PFSK-1 (cell line): ENCODE data around the gene DUS2.

Experiments
- FOXP2 ChIP-seq: optimal IDR thresholded peaks from 2 replicates; pipeline ENCODE3; 2011; ENCODE audit warnings: borderline replicate concordance, control low read depth, inconsistent platforms; ENCODE audit not compliant: insufficient read depth; ENCODE audit errors: extremely low read length, extremely low read depth
- POLR2AphosphoS5 ChIP-seq: IDR thresholded peaks from 2 replicates; pipeline ENCODE4 v1.6.1; 2012; ENCODE audit warnings: low read depth, mild to moderate bottlenecking, control low read depth, low read length, moderate library complexity
- REST ChIP-seq, 2 experiments: IDR thresholded peaks; 2 replicates each; pipeline versions ENCODE4 v1.6.1 to v1.8.0; 2011 to 2012; ENCODE audit warnings: low read depth in 2 of 2, low read length in 2 of 2, control low read depth in 1 of 2, inconsistent platforms in 1 of 2, mild to moderate bottlenecking in 1 of 2, moderate library complexity in 1 of 2; ENCODE audit not compliant: insufficient read depth in 1 of 2
- SIN3A ChIP-seq: IDR thresholded peaks from 2 replicates; pipeline ENCODE4 v1.6.1; 2012; ENCODE audit warnings: mild to moderate bottlenecking, low read length, moderate library complexity, borderline replicate concordance; ENCODE audit not compliant: insufficient read depth
- TAF1 ChIP-seq: IDR thresholded peaks from 2 replicates; pipeline ENCODE4 v1.6.1; 2012; ENCODE audit warnings: low read length, control low read depth, borderline replicate concordance; ENCODE audit not compliant: insufficient read depth

- no peak for TF ChIP-seq TAF1
- TF ChIP-seq REST (IDR thresholded peaks at IDR 0.05; ENCODE audit: insufficient read depth in 1 of 2, low read depth in 2 of 2, low read length in 2 of 2), result no peak
- no peak for TF ChIP-seq SIN3A
- TF ChIP-seq POLR2AphosphoS5, result no peak
- TF ChIP-seq FOXP2, result no peak
Observed at GRCh38 chr16:67986949-67987348, 36.1 kb upstream of the DUS2 start.
